Esophagus squamous epithelium (tissue), 5 donors: Measurements from ENCODE around the gene ATL2. TPM values are rescaled to one million over a fixed set of nuclear protein-coding genes. Genes with fewer than 3 reads are reported as not detected.
"Not testable (repeated sequence)": the region's sequence is repeated elsewhere in the genome, so short reads cannot be mapped to it uniquely, and the experiment has no call there.

Experiments used
- DNase-seq: peaks from one replicate; lab custom pipeline; 2025; lab: John Stamatoyannopoulos, UW
- H3K27ac ChIP-seq, 4 donors: fragments of 200-600 bp; sonication (generic); one replicate each; pipeline ENCODE4 v1.5.1; 2016 to 2019; ENCODE audit warnings: mild to moderate bottlenecking in 1 of 4
- H3K27me3 ChIP-seq, 4 donors: fragments of 200-600 bp; sonication (generic); 1 replicate in 3 of 4; 2 replicates in 1 of 4; pipeline versions ENCODE4 v1.5.1 to v1.6.0; 2017 to 2021; ENCODE audit warnings: antibody characterized with exemption in 1 of 4
- H3K36me3 ChIP-seq, 3 donors: fragments of 200-600 bp; sonication (generic); one replicate each; pipeline ENCODE4 v1.5.1; 2016 to 2019
- H3K4me1 ChIP-seq, 3 donors: fragments of 200-600 bp; sonication (generic); one replicate each; pipeline ENCODE4 v1.5.1; 2017 to 2019
- H3K4me3 ChIP-seq, 4 donors: fragments of 200-600 bp; sonication (generic); 1 replicate in 3 of 4; 2 replicates in 1 of 4; pipeline ENCODE4 v1.5.1; 2016 to 2019; ENCODE audit warnings: mild to moderate bottlenecking in 2 of 4, moderate library complexity in 1 of 4
- H3K9me3 ChIP-seq, 3 donors: fragments of 200-600 bp; sonication (generic); one replicate each; pipeline ENCODE4 v1.5.1; 2016 to 2019
- CTCF ChIP-seq, 6 experiments: fragments of 450-650 bp in 4 of 6; fragments of 200-600 bp in 2 of 6; sonication (generic) in 2 of 6; IDR thresholded peaks; one replicate each; pipeline ENCODE4 v1.5.1; 2016 to 2019; ENCODE audit warnings: antibody characterized with exemption in 6 of 6, mild to moderate bottlenecking in 4 of 6, moderate library complexity in 4 of 6
- POLR2A ChIP-seq, 4 donors: fragments of 450-650 bp; IDR thresholded peaks; one replicate each; pipeline ENCODE4 v1.6.1; 2017; ENCODE audit warnings: antibody characterized with exemption in 4 of 4, mild to moderate bottlenecking in 4 of 4, moderate library complexity in 3 of 4
- whole genome bisulfite sequencing, 2 donors: methylation state at CpG; one replicate each; pipeline ENCODE4 v1.1.5; 2018; 5-methylcytosine and 5-hydroxymethylcytosine counted together
- intact Hi-C: fragments of 100-400 bp; cut with DNase I; formaldehyde crosslinking; loops from one replicate; pipeline ENCODE4 v1.15.0; 2022
- total RNA-seq, 4 donors: library from RNA; depleted of rRNA; stranded (reverse); fragments of >200 nt; gene quantifications; one replicate each; pipeline ENCODE4 v1.1.0, GENCODE V29; 2016
- donor health status: DM: yes; HTN: yes; CAD: no.

ATL2 gene
- total RNA-seq, 4 donors from 2014 or later, result 65.2 to 178 (median 91.3) TPM

- no peak for DNase-seq
- Histone ChIP-seq H3K4me1 (peaks cover 0 to 31% (median 9%) of the 10 kb centered on the region in 3 donors), H3K27ac (peak overlapping the region in 1 of 4 donors; percentile 7), H3K9me3 (no peaks in the 10 kb centered on the region), H3K27me3 (no peaks in the 10 kb centered on the region), H3K4me3 (no peak overlapping the region), H3K36me3 (peaks cover 0 to 53% (median 0%) of the 10 kb centered on the region in 3 donors)
- TF ChIP-seq CTCF (IDR thresholded peaks at IDR 0.05) (no peak), POLR2A (IDR thresholded peaks at IDR 0.05) (no peak)
- intact Hi-C loops, result no loop called here
Observed at GRCh38 chr2:38322224-38322914, 54.7 kb downstream of the ATL2 start.

- 74% methylated on average over 3 of the region's 5 CpGs; no CpG with 5 or more reads in 1 of the 2 donors for WGBS, 2 donors
- H3K9me3 ChIP-seq, H3K27me3 ChIP-seq, intact Hi-C loops, DNase-seq, H3K4me3 ChIP-seq: not testable (repeated sequence)
- Histone ChIP-seq H3K27ac (peak overlapping the region in 2 of 4 donors; percentile 8 to 32), H3K4me1 (peaks cover 0 to 11% (median 0%) of the 10 kb centered on the region in 3 donors), H3K36me3 (peaks cover 0 to 63% (median 5%) of the 10 kb centered on the region in 3 donors)
Observed at GRCh38 chr2:38319240-38319639, 57.8 kb downstream of the ATL2 start.

GRCh38 chr2:38317725-38318124, 59.3 kb downstream of the ATL2 start:
- TF ChIP-seq POLR2A (IDR thresholded peaks at IDR 0.05) (no peak), CTCF (IDR thresholded peaks at IDR 0.05) (no peak)
- H3K27me3 ChIP-seq, result no peaks in the 10 kb centered on the region
- DNase-seq, result no peak
- H3K4me1 ChIP-seq, result peaks cover 0 to 4% (median 0%) of the 10 kb centered on the region in 3 donors
- H3K27ac ChIP-seq, result no peak overlapping the region
- intact Hi-C loops, result no loop called here
- H3K36me3 ChIP-seq, result peaks cover 0 to 68% (median 7%) of the 10 kb centered on the region in 3 donors
- no peak overlapping the region for H3K4me3 ChIP-seq
- no peaks in the 10 kb centered on the region for H3K9me3 ChIP-seq

GRCh38 chr2:38315707-38316333, 61.3 kb downstream of the ATL2 start:
- intact Hi-C loops, result no loop called here
- Histone ChIP-seq H3K4me1 (peaks cover 0 to 4% (median 0%) of the 10 kb centered on the region in 3 donors), H3K27me3 (no peaks in the 10 kb centered on the region), H3K27ac (peak overlapping the region in 3 of 4 donors; percentile 1 to 36 (median 35)), H3K9me3 (no peaks in the 10 kb centered on the region), H3K4me3 (no peak overlapping the region), H3K36me3 (peaks cover 0 to 74% (median 13%) of the 10 kb centered on the region in 3 donors)
- no peak for DNase-seq
- 37 to 43% methylated on average over 2 of the region's 2 CpGs for WGBS, 2 donors
- TF ChIP-seq CTCF (IDR thresholded peaks at IDR 0.05) (peak; percentile 45 to 80 (median 64)), POLR2A (IDR thresholded peaks at IDR 0.05) (no peak)

- H3K36me3 ChIP-seq, result peaks cover 0 to 99% (median 8%) of the 10 kb centered on the region in 3 donors
- H3K27me3 ChIP-seq, result no peaks in the 10 kb centered on the region
- no peaks in the 10 kb centered on the region for H3K9me3 ChIP-seq
- no peak for DNase-seq
- no peak overlapping the region for H3K27ac ChIP-seq
- H3K4me3 ChIP-seq, result no peak overlapping the region
- WGBS, 2 donors, result 93 to 100% methylated on average over 1 of the region's 1 CpG
- TF ChIP-seq POLR2A (IDR thresholded peaks at IDR 0.05) (no peak), CTCF (IDR thresholded peaks at IDR 0.05) (no peak)
- no peaks in the 10 kb centered on the region for H3K4me1 ChIP-seq
- intact Hi-C loops, result no loop called here
Observed at GRCh38 chr2:38308821-38309220, 68.3 kb downstream of the ATL2 start.
